ENCODE results near the gene PCED1B. TPM values are rescaled to one million over a fixed set of nuclear protein-coding genes. Genes with fewer than 3 reads are reported as not detected.
"Not testable (repeated sequence)": the region's sequence is repeated elsewhere in the genome, so short reads cannot be mapped to it uniquely, and the experiment has no call there.

Gene PCED1B
- total RNA-seq, 3 donors from 2014 or later = 1.6 to 6.2 (median 5.1) TPM

GRCh38 chr12:47054659-47055058 is 24.8 kb upstream of the PCED1B start:
- Histone ChIP-seq H3K9me3 (peaks cover 12 to 21% of the 10 kb centered on the region in 2 donors), H3K4me3 (no peak overlapping the region), H3K4me1 (no peaks in the 10 kb centered on the region), H3K27me3 (no peaks in the 10 kb centered on the region), H3K27ac (no peak overlapping the region), H3K36me3 (no peaks in the 10 kb centered on the region)
- intact Hi-C loops (cut with DNase I; ENCODE audit: low total_unique reads) = loop anchor here (10.0 kb wide), 1 partner anchor 350 kb away; no protein-coding TSS in a partner anchor
- DNase-seq (ENCODE audit: low spot score in 2 of 2) = no peak
- TF ChIP-seq CTCF (IDR thresholded peaks at IDR 0.05) = no peak
- TF ChIP-seq POLR2AphosphoS5 (IDR thresholded peaks at IDR 0.05) = no peak
- TF ChIP-seq POLR2A (IDR thresholded peaks at IDR 0.05) = no peak

- not testable (repeated sequence) for H3K4me1 ChIP-seq; H3K4me3 ChIP-seq; H3K27me3 ChIP-seq; H3K27ac ChIP-seq; DNase-seq (ENCODE audit: low spot score in 2 of 2); H3K36me3 ChIP-seq
- peaks cover 8 to 15% of the 10 kb centered on the region in 2 donors for H3K9me3 ChIP-seq
- intact Hi-C loops (cut with DNase I; ENCODE audit: low total_unique reads) = loop anchor here (10.0 kb wide), 1 partner anchor 349 kb away; no protein-coding TSS in a partner anchor
Observed at GRCh38 chr12:47055856-47056255, 23.6 kb upstream of the PCED1B start.

- intact Hi-C loops (cut with DNase I; ENCODE audit: low total_unique reads) = loop anchor here (10.0 kb wide), 1 partner anchor 348 kb away; no protein-coding TSS in a partner anchor
- DNase-seq (ENCODE audit: low spot score in 2 of 2); H3K4me1 ChIP-seq; H3K9me3 ChIP-seq; H3K27ac ChIP-seq; H3K27me3 ChIP-seq; H3K4me3 ChIP-seq; H3K36me3 ChIP-seq: not testable (repeated sequence)
Observed at GRCh38 chr12:47056944-47057343, 22.5 kb upstream of the PCED1B start.

GRCh38 chr12:47058640-47059039 is 20.8 kb upstream of the PCED1B start:
- H3K9me3 ChIP-seq; H3K27ac ChIP-seq; H3K27me3 ChIP-seq; H3K4me3 ChIP-seq; DNase-seq (ENCODE audit: low spot score in 2 of 2); H3K36me3 ChIP-seq; H3K4me1 ChIP-seq: not testable (repeated sequence)
- intact Hi-C loops (cut with DNase I; ENCODE audit: low total_unique reads) = loop anchor here (10.0 kb wide), 1 partner anchor 346 kb away; no protein-coding TSS in a partner anchor

- Histone ChIP-seq H3K9me3 (peaks cover 0 to 3% of the 10 kb centered on the region in 2 donors), H3K4me3 (no peak overlapping the region), H3K27ac (no peak overlapping the region), H3K4me1 (no peaks in the 10 kb centered on the region), H3K27me3 (no peaks in the 10 kb centered on the region), H3K36me3 (no peaks in the 10 kb centered on the region)
- no peak for DNase-seq (ENCODE audit: low spot score in 2 of 2)
- intact Hi-C loops (cut with DNase I; ENCODE audit: low total_unique reads) = no loop called here
- TF ChIP-seq POLR2AphosphoS5 (IDR thresholded peaks at IDR 0.05) (no peak), CTCF (IDR thresholded peaks at IDR 0.05) (no peak), POLR2A (IDR thresholded peaks at IDR 0.05) (no peak)
Observed at GRCh38 chr12:47065546-47065945, 13.9 kb upstream of the PCED1B start.

GRCh38 chr12:47066278-47067025 is 13.0 kb upstream of the PCED1B start:
- no peaks in the 10 kb centered on the region for H3K4me1 ChIP-seq
- TF ChIP-seq POLR2AphosphoS5 (IDR thresholded peaks at IDR 0.05) (no peak), CTCF (IDR thresholded peaks at IDR 0.05) (no peak), POLR2A (IDR thresholded peaks at IDR 0.05) (no peak)
- no peak for DNase-seq (ENCODE audit: low spot score in 2 of 2)
- H3K27me3 ChIP-seq = no peaks in the 10 kb centered on the region
- intact Hi-C loops (cut with DNase I; ENCODE audit: low total_unique reads) = no loop called here
- H3K9me3 ChIP-seq = no peaks in the 10 kb centered on the region
- peak overlapping the region; percentile 37 to 41 for H3K27ac ChIP-seq
- no peaks in the 10 kb centered on the region for H3K36me3 ChIP-seq
- no peak overlapping the region for H3K4me3 ChIP-seq
